OCI-LY1 (cell line): ENCODE measurements around the gene ZC2HC1B.

Experiments used
- H2AFZ ChIP-seq: fragments of 200-600 bp; sonication (generic), shearing (Covaris generic); 2 replicates; pipeline ENCODE4 v1.6.0; 2014; ENCODE audit warnings: antibody characterized with exemption, mild to moderate bottlenecking, low read length
- H3F3A ChIP-seq: fragments of 200-600 bp; sonication (generic), shearing (Covaris generic); 2 replicates; pipeline ENCODE4 v1.6.0; 2014; ENCODE audit warnings: mild to moderate bottlenecking, antibody characterized with exemption, low read length, moderate library complexity; ENCODE audit not compliant: insufficient read depth
- H3K27ac ChIP-seq: fragments of 200-600 bp; sonication (generic); 2 replicates; pipeline ENCODE4 v1.5.1; 2014; ENCODE audit warnings: low read length, mixed run types, mild to moderate bottlenecking, low read depth; ENCODE audit not compliant: poor library complexity, severe bottlenecking
- H3K27me3 ChIP-seq: fragments of 200-600 bp; sonication (generic); 2 replicates; pipeline ENCODE4 v1.6.0; 2014; ENCODE audit warnings: antibody characterized with exemption, mild to moderate bottlenecking, low read length, moderate library complexity; ENCODE audit not compliant: insufficient read depth
- H3K36me3 ChIP-seq: fragments of 200-600 bp; sonication (generic); 2 replicates; pipeline ENCODE4 v1.6.1; 2014; ENCODE audit warnings: mild to moderate bottlenecking, antibody characterized with exemption, low read length, moderate library complexity, mixed read lengths; ENCODE audit not compliant: insufficient read depth
- H3K4me1 ChIP-seq: fragments of 200-600 bp; sonication (generic); 2 replicates; pipeline ENCODE4 v1.5.1; 2014; ENCODE audit warnings: mild to moderate bottlenecking, low read length, moderate library complexity; ENCODE audit not compliant: insufficient read depth, severe bottlenecking
- H3K4me2 ChIP-seq: fragments of 200-600 bp; sonication (generic), shearing (Covaris generic); 2 replicates; pipeline ENCODE4 v1.6.1; 2014; ENCODE audit warnings: low read length
- H3K4me3 ChIP-seq: fragments of 200-600 bp; sonication (generic); 2 replicates; pipeline ENCODE4 v1.5.1; 2014; ENCODE audit warnings: low read length, low read depth, mild to moderate bottlenecking, mixed read lengths; ENCODE audit not compliant: poor library complexity, severe bottlenecking
- H3K79me2 ChIP-seq: fragments of 200-600 bp; shearing (Covaris generic); 2 replicates; pipeline ENCODE4 v1.6.1; 2016; ENCODE audit warnings: mixed run types, low read length, mixed read lengths; ENCODE audit not compliant: insufficient read depth
- H3K9ac ChIP-seq: fragments of 200-600 bp; sonication (generic), shearing (Covaris generic); 2 replicates; pipeline ENCODE4 v1.6.1; 2014; ENCODE audit warnings: mild to moderate bottlenecking, low read length, mixed read lengths
- H3K9me2 ChIP-seq: fragments of 200-600 bp; sonication (generic), shearing (Covaris generic); 2 replicates; pipeline ENCODE4 v1.6.1; 2014; ENCODE audit warnings: low read depth, mild to moderate bottlenecking, low read length, mixed read lengths
- H3K9me3 ChIP-seq: fragments of 200-600 bp; shearing (Covaris generic); 2 replicates; pipeline ENCODE4 v1.6.1; 2014; ENCODE audit warnings: low read length, mixed read lengths
- H4K20me1 ChIP-seq: fragments of 200-600 bp; sonication (generic), shearing (Covaris generic); 2 replicates; pipeline ENCODE4 v1.6.0; 2016; ENCODE audit warnings: mild to moderate bottlenecking, low read length; ENCODE audit not compliant: insufficient read depth
- EZH2 ChIP-seq: fragments of 200-600 bp; sonication (generic), shearing (Covaris generic); IDR thresholded peaks from 2 replicates; pipeline ENCODE4 v1.8.0; 2017; ENCODE audit warnings: borderline replicate concordance, mixed run types, mild to moderate bottlenecking, antibody characterized with exemption, low read length, moderate library complexity, mixed read lengths
- TF ChIP-seq, protein P1 (sequence below): fragments of 200-600 bp; sonication (generic), shearing (Covaris generic); IDR thresholded peaks from 2 replicates; pipeline ENCODE4 v1.5.1; 2017; ENCODE audit warnings: mild to moderate bottlenecking, antibody characterized with exemption, low read length, moderate library complexity, mixed read lengths

Gene ZC2HC1B

DNA sequence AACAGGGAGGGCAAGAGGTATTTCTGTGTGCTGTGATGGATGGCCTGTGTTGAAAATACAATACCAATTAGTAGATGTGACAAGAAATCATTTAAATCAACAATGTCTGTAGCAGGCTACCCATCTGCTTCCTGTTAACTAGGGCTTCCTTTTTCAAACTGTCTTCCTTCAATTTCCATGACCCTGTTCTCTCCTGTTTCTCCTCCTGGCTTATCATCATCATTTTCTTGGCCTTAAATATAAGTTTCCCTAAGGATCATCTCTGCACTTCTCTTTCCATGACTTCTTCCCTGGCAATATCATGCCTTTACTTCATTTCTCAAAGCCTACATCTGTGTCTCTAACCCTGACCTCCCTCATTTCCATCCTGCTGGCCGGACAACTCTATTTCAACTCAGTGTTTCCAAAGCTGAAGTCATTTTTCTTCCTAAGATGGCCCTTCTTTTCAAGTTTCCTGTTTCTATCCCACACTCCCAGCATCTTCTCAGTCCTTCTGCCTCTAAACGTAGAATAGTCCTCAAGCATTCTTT is 18.2 kb downstream of the ZC2HC1B start:
- H3F3A ChIP-seq, result no peaks in the 10 kb centered on the region
- no peaks in the 10 kb centered on the region for H4K20me1 ChIP-seq
- H3K4me3 ChIP-seq, result no peak overlapping the region
- no peak overlapping the region for H2AFZ ChIP-seq
- no peaks in the 10 kb centered on the region for H3K36me3 ChIP-seq
- no peaks in the 10 kb centered on the region for H3K9me2 ChIP-seq
- H3K4me1 ChIP-seq, result no peaks in the 10 kb centered on the region
- H3K79me2 ChIP-seq, result no peaks in the 10 kb centered on the region
- no peak overlapping the region for H3K4me2 ChIP-seq
- H3K27me3 ChIP-seq, result no peaks in the 10 kb centered on the region
- no peak overlapping the region for H3K27ac ChIP-seq
- TF ChIP-seq EZH2, result no peak
- TF ChIP-seq, protein P1, sequence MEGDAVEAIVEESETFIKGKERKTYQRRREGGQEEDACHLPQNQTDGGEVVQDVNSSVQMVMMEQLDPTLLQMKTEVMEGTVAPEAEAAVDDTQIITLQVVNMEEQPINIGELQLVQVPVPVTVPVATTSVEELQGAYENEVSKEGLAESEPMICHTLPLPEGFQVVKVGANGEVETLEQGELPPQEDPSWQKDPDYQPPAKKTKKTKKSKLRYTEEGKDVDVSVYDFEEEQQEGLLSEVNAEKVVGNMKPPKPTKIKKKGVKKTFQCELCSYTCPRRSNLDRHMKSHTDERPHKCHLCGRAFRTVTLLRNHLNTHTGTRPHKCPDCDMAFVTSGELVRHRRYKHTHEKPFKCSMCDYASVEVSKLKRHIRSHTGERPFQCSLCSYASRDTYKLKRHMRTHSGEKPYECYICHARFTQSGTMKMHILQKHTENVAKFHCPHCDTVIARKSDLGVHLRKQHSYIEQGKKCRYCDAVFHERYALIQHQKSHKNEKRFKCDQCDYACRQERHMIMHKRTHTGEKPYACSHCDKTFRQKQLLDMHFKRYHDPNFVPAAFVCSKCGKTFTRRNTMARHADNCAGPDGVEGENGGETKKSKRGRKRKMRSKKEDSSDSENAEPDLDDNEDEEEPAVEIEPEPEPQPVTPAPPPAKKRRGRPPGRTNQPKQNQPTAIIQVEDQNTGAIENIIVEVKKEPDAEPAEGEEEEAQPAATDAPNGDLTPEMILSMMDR, result no peak
- H3K9me3 ChIP-seq, result no peaks in the 10 kb centered on the region
- no peak overlapping the region for H3K9ac ChIP-seq

DNA sequence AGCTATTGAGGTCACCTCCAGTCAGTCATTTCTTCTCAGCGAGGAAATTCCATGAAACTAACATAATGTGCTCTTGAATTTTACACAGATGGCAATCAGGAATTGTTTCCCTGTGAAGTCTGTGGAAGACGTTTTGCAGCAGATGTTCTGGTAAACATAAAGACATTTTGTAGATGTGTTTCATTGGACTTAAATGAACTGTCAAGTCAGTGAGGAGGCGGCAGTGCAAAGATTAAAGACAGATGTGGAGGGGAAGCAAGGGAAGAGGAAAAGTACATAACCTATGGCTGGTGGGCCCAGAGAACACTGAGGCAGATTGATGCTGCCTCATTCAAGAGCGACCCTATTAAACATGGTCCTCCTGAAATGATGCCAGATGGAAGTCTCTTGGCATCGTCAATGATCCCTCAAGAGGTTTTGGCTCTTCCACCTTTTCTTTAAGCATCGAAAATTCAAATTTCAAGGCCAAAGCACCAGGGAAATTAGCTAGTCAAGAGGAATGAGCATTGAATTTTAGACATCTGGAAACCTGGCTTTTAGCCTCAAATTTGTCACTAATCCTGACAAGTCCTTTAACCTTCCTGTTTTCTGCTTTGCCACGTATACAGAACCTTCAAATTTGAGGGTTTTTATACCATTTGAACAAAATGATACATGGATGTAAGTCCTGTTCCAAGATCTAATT is 20.1 kb downstream of the ZC2HC1B start:
- Histone ChIP-seq H3K9me2 (no peaks in the 10 kb centered on the region), H3K27me3 (no peaks in the 10 kb centered on the region), H3K4me1 (no peaks in the 10 kb centered on the region), H3K27ac (no peak overlapping the region), H3K79me2 (no peaks in the 10 kb centered on the region), H3K4me3 (no peak overlapping the region), H2AFZ (no peak overlapping the region), H3F3A (no peaks in the 10 kb centered on the region), H3K9me3 (no peaks in the 10 kb centered on the region), H4K20me1 (no peaks in the 10 kb centered on the region), H3K4me2 (no peak overlapping the region), H3K36me3 (no peaks in the 10 kb centered on the region), H3K9ac (no peak overlapping the region)
- TF ChIP-seq EZH2, result no peak
- TF ChIP-seq, protein P1, result no peak

DNA sequence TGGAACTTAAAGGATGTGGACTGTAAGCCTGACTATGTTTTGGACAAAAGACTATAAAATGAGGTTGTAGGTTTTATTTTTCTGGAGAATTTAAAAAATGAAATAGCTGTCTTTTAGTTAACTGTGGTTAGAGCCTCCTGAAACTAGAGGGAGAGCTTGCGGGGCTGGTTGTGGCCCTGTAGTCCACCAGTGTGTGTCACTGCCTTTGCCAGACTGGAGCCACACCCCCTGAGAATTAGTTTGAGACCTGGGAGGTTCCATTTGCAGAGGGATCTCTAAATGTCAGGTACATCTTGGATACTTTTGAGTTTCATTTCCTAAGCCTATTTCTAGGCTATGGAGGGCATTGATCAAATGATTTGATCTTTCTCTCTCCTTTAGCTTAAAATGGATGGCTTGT is 20.8 kb downstream of the ZC2HC1B start:
- Histone ChIP-seq H3K9me2 (no peaks in the 10 kb centered on the region), H3K27me3 (no peaks in the 10 kb centered on the region), H3K27ac (no peak overlapping the region), H4K20me1 (no peaks in the 10 kb centered on the region), H3K9me3 (no peaks in the 10 kb centered on the region), H3K4me3 (no peak overlapping the region), H3K36me3 (no peaks in the 10 kb centered on the region), H3K79me2 (no peaks in the 10 kb centered on the region), H2AFZ (no peak overlapping the region), H3K4me1 (no peaks in the 10 kb centered on the region), H3K4me2 (no peak overlapping the region), H3K9ac (no peak overlapping the region), H3F3A (no peaks in the 10 kb centered on the region)
- TF ChIP-seq, protein P1, result no peak
- no peak for TF ChIP-seq EZH2
